HS-27A (cell line): ENCODE data around the gene CCSER2.
A peak's percentile ranks its signal among the peaks of the same experiment; 100 is the strongest.
"Not testable (repeated sequence)": the region's sequence is repeated elsewhere in the genome, so short reads cannot be mapped to it uniquely, and the experiment has no call there.

Experiments used
- DNase-seq: peaks from one replicate; pipeline ENCODE4 v3.0.0-alpha.2; 2012; ENCODE audit warnings: low read depth, missing footprints

CCSER2 gene

DNA sequence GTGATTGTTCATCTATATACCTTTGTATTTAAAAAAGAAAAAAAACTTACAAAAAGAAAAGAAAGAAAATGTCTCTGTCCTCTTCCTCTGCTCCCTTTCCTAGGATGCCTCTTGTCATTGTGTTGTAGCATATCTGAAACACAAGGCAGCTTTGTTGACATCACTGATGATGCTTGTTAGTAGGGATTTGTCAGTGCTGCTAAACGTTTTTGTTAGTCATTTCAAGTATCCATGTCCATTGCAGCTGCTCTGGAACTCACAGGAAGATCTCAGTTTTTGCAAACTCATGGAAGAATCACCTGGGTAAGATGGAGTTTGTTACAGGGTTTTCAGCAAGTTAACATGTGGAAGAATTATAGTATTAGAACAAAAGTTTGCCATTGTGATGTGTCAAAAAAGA, 123.6 kb downstream of the CCSER2 start:
- DNase-seq, result no peak

DNA sequence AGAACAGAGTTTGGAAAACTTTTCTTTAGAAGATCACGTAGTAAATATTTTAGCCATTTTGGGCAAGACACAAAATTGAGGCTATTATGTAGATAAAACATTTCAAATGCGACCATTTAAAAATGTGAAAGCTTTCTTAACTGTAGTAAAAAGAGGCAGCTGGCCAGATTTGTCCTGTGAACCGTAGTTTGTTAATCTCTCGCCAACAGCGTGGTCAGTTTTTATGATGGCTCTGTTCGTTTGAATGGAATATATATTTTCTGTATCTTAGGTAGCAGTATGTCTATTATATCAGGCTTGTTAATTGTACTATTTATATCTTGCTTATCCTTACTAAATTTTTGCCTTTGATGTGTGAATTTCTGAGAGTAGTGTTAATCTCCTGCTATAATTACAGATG, 124.9 kb downstream of the CCSER2 start:
- no peak for DNase-seq

DNA sequence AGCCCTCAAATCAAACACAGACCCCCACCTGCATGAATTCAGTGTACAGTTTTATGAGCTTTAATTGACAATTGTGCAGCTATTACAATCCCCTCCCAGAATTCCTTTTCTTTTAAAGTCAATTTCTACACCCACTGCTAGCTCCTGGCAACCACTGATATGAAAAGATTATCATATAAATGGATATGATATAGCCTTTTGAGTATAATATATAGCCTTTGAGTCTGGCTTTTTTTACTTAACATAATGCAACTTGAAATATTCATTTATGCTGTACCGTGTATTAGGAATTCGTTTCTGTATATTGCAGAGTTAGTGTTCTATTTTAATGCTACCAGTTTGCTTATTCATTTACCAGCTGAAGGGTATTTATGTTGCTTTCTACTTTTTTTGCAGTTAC, 127.7 kb downstream of the CCSER2 start:
- no peak for DNase-seq

DNA sequence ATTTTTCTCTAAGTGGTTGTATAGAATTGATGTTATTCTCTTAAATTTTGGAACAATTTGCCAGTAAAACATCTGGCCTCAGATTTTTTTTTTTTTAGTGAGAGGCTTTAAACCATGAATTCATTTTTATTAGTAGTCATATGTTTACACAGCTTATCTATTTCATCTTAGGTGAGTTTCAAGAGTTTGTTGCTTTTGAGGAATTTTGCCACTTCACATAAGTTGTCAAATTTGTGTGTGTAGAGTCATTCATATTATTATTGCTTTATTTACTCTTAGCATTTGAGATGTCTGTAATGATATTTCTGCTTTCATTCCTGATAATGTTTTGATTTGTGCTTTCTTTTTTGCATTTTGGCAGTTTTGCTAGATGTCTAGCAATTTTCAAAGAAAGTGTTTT, 132.1 kb downstream of the CCSER2 start:
- no peak for DNase-seq

DNA sequence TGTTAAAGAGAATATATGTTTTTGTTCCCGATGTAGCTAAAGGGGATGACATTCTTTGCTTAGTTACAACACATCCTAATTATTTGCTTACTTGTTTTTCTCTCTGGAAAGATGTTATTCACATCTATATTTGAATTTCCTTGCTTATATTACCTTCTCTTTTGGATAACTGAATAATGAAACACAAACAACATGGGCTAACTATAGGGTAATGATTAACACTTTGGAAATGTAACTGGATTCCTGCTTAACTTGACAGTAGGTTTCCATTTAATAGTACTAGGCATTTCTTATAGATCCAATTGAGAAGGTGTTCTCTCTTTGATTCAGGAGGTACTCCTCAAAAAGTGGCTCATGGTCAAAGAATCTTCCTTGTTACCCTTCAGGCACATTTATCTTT, 141.1 kb downstream of the CCSER2 start:
- no peak for DNase-seq

DNA sequence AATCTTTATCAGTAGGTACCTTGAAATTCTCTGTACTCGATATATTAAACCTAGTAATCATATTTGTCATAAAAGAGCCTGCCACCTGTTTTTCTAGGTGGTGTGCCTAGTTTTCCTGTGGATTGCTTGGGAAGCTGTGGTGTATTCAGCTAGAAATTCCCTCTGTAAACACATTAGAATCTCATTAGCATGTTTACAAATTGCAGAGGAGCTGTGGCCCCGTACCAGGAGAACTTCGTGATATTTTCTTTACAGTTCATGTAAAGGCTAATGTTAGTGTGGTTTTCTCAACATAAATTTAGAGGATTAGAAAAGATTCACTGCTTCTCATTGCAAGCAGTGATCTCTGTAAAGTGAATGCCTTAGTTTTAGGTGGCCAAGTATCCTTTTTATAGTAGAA, 144.7 kb downstream of the CCSER2 start:
- DNase-seq, result no peak

DNA sequence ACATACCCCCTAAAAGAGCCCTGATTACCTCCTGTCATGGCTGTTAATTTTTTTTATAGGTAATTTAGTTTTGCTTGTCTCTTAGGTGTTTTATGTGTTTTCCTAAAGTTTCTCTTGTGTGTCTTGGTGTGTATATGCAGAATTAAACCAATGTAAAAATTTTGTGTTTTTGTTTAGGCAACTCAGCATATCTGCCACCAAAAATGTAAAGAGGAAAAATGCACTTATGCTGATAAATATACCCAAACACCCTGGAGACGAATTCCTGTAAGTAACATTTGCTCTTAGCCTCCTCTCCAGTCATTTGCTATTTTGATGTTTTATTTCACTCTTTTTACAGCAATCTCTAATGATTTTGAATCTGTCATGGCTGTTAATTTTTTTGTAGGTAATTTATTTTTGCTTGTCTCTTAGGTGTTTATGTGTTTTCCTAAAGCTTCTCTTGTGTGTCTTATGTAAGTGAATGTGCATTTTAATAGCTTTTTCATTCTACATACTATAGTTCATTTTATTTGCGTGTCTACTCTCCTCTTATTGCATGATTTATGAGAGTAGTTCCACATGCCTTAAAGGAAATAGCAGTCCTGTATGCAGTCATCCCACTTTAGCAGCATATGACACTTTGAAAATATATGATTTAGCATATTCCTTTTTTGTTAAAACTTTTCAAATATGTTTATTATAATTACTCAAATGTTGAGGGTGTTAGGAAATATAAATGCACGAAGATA, 149.2 kb downstream of the CCSER2 start:
- DNase-seq, result no peak

DNA sequence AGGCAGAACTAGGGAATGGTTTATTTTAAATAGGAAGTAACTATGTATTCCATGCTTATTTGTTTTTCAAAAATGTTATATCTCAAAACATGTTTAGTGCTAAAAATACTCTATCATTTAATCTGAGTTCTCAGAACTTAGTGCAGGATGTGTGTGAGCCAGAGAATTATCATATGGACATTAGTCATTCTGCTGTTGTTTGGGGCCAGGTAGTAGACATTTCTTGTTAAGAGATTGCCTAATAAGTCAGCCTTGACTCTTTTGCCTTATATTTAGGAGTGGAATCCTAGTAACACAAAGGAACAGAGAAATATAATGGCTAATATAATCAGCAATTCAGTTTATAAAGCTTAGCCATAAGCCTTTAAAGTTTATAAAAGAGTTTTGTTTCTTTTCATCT, 149.8 kb downstream of the CCSER2 start:
- no peak for DNase-seq

DNA sequence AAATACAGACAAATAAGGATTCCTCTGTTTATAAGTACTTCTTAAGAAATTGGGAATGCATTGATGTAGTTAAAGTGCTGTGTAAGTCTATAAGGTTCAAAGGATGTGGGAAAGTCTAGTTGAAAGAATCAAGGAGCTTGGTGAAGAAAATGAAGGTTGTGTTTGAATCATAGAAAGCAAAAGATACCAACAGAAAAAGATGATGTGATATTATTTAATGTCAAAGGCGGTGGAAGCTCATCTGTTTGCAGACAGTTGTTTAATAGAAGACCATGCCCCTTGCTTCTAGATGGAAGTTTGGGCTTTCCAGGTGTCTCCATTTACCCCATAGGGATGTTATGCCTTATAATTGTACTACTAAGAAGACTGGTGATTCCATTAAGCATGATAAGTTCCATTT, 150.3 kb downstream of the CCSER2 start:
- no peak for DNase-seq

DNA sequence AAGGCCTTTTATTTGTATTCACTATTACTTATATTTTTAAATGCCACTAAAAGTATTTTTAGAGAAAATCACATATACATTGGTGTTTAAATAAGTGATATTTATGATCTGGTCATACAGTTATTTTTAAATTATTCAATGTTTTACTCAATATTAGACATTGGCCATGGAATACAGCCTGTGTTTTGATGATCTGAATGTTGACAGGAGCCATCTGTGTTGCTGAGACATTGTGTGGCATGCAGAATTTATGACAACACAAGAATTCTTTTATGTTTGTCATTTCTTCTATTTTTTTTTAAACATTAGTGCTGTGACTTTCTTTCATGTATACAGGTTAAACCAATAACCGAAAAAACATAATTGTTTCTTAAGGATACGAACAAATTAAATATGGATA, 156.2 kb downstream of the CCSER2 start:
- DNase-seq, result no peak

DNA sequence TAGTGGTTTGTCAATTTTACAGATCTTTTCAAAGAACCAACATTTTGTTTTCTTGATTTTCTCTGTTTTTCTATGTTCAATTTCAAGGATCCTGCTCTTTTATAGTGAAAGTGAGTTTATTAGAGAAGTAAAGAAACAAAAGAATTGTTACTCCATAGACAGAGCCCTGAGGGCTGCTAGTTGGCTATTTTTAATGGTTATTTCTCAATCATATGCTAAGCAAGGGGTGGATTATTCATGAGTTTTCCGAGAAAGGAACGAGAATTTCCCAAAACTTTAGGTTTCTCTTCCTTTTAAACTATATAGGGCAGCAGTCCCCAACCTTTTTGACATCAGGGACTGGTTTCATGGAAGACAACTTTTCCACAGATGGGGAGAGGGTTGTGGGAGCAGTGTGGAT, 165.0 kb downstream of the CCSER2 start:
- no peak for DNase-seq

DNA sequence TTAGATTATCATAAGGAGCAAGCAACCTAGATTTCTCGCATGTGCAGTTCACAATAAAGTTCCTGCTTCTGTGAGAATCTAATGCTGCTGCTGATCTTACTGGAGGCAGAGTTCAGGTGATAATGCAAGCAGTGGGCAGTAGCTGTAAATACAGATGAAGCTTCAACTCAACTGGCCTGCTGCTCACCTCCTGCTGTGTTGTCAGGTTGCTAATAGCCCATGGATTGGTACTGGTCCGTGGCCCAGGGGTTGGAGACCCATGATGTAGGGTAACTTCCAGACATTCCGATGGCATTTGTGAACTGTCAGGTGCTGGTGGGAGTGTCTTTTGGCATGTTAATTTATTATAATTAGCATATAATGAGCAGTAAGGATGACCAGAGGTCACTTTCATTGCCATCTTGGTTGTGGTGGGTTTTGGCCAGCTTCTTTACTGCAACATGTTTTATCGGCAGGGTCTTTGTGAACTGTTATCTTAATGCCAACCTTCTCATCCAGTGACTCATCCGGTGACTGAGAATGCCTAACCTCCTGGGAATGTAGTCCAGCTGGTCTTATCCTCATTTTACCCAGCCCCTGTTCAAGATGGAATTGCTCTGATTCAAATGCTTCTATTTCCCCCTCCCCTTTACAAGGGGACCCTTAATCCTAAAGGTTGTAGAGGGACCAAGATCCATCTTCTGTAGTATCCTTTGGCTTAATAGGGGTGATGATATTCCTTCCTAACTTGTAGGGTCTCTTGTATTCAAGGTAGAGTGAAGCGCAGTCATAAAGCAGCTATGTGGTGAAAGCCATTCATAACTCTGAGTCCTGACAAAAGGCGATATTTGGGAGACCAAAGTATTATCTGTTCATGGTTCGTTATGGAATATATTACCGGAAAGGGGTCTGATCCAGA, 165.8 kb downstream of the CCSER2 start:
- DNase-seq, result peak; percentile 69

DNA sequence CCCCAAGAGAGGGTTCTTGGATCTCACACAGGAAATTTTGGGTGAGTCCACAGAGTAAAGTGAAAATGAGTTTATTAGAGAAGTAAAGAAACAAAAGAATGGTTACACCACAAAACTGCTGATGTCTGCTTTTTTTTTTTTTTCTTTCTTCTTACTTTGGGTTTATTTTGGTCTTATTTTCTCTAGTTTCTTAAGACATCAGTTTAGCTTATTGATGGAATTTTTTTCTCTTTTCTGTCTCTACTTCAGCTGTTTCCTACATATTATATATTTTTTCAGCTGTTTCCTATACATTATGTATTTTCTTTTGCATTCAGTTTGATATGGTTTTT, 166.4 kb downstream of the CCSER2 start:
- no peak for DNase-seq

DNA sequence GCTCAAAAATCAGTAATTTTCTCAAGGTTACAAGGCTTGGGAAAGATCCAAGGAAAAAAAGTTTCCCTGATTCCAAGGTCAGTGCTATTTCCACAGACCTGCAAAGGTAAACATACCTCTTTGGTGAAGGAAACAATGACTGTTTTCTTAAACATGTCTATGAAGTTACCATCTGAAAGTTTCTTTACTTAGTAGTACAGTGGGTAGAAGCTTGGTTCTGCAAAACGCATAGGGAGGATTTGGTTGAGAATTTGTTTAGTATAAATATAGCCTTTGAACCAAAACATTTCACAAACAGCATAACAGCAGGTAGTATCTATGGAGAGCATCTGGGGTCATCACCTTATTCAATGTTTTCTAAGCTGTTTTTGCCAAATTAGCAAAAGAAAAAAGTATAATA, 169.6 kb downstream of the CCSER2 start:
- DNase-seq, result no peak

DNA sequence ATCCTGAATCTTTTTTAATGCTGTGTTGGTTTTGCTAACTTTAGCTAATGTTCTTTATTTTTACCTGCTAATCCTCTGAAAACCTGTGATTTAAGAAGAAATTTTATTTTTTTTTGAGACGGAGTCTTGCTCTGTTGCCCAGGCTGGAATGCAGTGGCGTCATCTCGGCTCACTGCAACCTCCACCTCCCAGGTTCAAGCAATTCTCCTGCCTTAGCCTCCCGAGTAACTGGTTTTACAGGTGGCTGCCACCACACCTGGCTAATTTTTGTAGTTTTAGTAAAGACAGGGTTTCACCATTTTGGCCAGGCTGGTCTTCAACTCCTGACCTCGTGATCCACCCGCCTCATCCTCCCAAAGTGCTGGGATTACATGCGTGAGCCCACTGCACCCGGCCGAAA, 170.7 kb downstream of the CCSER2 start:
- not testable (repeated sequence) for DNase-seq

DNA sequence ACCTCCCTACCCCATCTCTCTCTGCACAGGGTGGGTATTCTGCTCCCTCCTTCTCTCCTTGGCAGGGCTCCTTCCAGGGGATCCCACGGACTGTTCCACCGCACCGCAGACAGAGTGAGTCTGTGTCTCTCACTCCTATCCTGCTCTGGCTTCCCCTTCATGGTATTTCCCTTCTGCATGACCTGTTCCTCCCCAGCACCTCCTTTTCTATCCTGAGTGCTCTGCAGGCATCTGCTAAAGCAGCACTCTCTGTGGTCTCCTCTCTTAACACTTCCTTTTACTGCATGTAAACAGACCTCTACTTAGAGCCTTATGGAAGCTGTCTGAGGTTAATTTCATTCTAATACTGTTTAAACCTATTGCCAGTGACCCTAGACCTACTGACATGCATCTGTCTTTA, 171.5 kb downstream of the CCSER2 start:
- no peak for DNase-seq

DNA sequence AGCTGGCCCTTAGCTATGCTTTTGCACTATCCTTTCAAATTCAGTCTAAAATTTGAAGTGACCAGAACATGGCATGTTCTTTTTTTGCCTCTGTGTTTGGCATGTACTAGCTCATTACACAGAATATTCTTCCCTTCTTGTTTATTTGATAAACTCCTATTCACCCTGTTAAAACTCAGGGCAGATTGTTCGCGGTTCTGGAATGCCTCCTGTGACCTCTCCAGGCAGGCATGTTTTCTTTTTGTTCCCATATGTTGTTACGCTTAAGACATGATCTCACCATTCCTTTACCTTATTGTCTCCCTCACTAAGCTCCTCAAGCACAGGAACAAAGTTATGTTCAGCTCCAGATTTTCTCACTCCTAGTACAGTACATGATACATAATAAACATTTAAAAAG, 181.7 kb downstream of the CCSER2 start:
- no peak for DNase-seq

DNA sequence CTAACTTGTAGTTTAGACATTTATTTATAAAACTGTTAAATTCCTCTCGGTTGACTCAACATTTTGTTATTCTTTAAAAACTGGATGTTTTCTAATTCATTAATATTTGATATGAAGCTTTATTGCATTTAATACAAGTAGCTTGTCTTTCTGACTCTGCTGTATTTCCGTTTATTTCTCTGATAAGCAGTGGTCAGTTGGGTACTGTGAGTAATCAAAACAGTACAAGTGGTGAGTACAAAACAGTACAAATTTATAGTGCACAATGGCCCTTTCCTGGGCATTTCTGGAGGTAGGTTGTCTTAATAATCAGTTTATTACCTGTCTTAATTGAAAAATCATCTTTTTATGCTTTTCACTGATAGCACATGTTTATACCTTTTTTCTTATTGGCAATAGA, 182.7 kb downstream of the CCSER2 start:
- DNase-seq, result no peak

DNA sequence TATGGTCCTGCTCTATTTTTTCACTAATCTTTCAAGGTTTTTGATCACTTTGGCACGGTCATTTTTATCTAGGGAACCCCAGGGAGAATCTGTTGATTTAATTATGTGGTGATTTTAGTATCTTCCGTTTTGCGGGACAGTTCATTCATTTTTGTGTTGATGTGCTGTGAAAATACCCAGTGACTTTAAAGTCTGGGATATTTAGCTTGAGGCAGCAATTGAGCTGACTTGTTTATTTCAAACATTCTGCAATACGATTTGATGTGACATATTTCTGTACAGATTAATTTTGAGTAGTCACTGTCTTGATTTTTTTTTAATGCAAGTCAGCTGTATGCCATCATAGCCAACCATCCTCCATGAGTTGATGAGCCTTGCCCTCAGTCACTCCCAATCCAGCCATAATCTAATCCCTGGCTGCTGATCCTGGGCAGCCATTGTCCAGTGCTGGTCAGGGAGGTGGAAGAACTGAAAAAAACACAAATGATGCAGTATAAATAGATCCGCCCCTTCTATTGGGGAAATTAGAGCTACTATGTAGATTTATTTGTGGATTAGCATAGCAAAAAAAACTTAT, 183.4 kb downstream of the CCSER2 start:
- DNase-seq, result no peak

DNA sequence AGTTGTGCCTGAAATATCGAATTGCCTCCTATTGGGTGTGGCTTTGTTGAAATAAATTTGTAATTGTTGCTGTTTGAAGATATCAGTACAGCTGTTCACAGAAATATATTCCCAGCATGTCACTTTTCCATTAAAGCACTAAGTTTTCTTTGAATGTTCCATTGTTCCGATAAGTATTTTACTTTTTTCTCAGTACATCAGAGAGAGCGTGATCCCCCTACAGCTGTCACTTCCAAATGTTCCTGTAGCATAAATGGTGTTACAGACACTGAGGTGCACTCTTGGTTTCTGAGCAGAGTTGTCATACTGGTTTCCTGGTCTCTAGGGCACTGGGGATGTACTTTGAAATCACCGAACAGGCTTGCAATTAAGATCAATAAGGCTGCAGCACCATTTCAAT, 189.2 kb downstream of the CCSER2 start:
- no peak for DNase-seq

DNA sequence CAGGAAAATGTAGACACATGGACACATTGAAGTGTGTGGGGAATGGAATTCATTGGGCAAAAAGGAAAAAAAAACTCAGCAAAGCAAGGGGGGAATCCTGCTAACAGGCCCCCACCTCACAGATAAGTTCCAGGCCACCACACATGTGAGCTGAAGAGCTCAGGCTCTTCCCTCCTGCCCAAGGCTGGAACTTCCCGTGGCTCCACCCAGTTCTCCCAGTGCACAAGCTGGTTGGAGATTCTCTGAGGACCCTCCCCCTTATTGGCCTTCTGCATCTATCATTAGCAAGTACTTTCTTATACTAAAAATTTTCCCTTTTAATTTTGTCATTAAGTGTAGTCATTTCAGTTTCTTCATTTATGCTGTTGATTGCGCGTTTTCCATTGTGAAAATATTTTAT, 190.8 kb downstream of the CCSER2 start:
- DNase-seq, result no peak

DNA sequence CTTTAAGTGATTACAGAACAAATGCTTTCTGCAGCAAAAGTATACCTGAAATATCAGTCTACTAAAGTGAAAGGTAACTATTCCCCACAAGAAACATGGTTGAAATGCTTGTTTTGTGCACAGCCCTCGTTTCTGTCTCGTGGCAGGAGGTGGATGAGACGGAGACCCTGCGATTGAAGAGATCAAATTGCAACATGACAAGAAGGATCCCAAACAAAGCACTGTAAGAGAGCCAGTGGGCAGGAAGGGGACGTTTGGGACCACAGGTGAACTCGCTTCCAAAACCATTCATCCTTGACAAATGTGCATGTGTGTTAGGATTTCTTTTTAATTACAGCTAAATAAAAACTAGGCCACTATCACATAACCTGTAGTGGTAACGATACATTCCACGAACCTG, 192.6 kb downstream of the CCSER2 start:
- DNase-seq, result no peak

DNA sequence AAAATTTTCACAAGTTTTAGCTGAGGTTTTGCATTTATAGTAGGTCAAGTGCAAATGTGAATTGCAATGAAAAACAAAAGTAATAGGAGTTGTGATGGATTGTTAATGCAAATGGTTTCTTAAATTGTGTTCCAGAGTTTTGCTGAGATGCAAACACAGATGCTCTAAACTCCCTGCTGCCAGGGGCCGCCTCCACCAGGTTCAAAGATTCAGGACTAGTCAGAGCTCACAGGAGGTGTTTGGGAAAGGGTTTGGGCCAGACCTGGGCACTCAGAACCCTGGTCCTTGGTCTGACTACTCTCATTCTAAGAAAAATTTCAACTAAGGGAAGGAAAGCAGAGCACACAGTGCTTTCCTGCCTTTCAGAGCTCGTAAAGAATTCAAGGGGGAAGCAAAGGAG, 193.1 kb downstream of the CCSER2 start:
- DNase-seq, result no peak
